Measurements from ENCODE around the gene DLX4.

The DLX4 gene

DNA sequence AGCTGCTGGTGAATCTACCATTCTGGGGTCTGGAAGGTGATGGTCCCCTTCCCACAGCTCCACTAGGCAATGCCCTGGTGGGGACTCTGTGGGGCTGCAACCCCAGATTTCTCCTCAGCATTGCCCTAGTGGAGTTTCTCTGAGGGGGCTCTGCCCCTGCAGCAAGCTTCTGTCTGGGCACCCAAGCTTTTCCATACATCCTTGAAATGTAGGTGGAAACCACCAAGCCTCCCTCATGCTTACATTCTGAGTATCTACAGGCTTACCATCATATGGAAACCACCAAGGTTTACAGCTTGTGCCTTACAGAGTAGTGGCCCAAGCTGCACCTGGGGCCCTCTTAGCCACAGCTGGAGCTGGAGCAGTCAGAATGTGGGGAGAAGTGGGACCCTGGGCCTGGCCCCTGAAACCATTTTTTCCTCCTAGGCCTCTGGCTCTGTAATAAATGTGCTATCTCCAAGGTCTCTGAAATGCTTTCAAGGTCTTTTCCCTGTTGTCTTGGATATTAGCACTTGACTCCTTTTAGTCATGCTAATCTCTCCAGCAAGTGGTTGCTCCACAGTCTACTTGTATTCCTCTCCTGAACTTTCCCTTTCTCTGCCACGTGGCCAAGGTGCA, 45.6 kb downstream of the DLX4 start:
- no peak for DNase-seq (ENCODE audit: low spot score)

DNA sequence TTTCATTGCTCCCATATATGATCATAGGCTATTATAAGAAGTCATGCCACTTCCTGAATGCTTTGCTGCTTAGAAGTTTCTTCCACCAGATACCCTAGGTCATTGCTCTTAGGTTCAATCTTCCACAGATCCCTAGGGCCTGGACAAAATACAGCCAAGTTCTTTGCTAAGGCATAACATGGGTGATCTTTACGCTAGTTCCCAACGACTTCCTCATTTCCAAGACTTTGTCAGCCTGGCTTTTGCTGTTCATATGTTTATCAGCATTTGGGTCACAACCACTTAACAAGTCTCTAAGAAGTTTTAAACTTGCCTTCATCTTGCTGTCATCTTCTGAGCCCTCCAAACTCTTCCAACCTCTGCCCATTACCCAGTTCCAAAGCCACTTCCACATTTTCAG, 46.2 kb downstream of the DLX4 start:
- no peak for DNase-seq (ENCODE audit: low spot score)

DNA sequence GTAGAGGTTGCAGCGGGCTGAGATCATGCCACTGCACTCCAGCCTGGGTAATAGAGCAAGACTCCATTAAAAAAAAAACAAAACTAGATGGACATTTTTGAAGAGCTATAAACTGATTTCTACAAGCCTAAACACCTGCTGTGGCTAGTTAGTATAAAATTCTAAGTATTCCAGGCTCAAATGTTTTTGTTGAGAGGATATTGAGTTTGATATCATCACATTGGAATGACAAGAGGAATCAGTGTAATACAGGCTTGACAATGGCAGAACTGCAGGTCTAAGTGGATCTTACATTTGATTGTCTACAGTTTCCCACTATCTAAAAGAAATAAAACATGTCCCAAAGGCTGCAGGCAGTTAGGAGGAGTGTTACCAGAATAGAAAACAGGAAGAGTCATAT, 49.9 kb downstream of the DLX4 start:
- no peak for DNase-seq (ENCODE audit: low spot score)

DNA sequence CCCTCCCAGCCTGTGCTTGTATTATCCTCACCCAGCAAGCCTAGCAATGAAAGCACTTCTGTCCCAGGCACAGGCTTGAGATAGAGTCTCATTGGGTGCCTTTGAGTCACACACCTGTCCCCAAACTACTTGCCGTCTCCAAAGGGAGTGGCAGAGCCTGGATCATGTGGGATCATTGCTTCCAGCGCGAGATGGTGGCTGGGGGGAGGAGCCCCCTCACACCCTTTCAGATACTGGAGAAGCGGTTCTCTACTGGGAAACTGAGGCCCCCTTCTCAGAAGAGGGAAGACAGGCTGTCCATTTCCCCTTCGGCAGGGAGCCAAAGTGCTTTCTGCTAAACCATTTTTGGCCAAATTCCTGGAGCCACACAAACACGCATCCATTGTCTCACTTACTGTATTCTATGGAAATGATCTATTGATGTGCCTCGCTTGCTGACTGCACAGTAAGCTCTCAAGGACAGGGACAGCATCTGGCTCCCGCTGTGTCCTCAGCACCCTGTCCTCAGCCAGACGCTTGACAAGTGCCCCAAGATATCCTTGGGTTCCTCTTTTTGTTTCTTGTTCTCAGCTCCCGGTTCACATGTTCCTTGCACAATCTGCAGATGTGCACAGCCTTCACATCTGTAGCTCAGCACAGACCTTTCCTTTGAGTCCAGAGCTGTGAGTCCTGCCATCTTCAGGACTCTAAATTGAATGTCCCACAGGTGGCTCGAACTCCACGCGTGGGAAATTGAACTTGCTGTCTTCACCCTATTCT, 52.0 kb downstream of the DLX4 start:
- DNase-seq (ENCODE audit: low spot score): no peak

DNA sequence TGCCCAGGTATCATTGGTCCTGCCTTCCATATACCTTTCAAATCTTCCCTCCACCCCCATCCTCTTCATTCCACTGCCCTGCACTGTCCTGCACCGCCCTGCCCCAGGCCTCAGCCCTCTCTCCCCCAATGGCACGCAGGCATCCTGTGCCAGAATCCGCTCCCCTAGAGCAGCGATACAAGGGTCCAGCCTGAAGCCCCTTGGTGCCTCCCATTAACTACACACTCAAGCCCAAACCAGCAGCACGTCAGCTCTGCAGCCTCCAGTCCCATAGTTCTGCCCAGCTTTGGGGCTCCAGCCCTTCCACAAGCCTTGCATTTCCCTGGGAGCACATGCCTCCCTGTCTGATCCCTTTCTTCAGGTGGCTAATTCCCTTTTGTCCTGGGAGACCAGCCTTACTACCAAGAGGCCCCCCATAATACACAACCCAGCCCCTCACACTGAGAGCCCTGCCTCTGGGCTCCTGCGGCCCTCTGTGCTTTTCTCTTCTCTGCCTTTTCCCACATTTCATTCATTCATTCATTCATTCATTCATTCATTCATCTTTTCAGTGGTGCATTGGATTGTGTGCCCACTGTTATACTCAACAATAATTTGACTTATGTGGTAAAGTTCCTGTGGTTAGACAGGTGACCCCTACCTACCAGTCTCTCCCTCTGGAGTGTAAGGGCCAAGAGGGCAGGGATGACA, 52.8 kb downstream of the DLX4 start:
- DNase-seq (ENCODE audit: low spot score): no peak

DNA sequence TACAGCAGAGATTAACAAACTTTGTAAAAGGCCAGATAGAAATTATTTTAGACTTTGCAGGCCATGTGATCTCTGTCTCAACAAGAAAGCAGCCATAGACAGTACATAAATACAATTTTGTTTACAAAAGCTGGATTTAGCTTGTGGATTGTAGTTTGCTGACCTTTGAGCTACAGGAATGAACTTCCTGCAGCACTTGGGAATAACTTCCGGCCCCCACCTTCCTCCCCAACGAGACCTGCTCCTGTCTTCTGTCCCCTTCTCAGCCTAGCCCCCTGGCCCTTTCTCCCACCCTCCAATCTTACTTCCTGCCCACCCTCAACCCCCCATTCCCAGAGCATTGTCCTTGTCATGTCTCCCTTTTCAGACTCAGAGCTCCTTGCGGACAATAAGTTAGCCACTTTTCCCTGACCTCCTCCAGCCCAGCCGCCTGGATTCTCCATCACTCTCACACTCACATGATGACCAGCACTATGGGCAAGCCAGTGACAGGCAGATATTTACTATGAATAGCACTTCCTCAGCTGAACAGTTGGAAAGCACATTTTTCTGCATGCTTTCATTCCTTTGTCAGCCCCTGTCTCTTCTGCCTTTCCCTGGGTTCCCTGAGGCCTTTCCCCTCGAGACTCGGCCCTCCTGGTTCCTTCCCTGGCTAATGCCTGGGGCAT, 53.6 kb downstream of the DLX4 start:
- DNase-seq (ENCODE audit: low spot score): no peak

DNA sequence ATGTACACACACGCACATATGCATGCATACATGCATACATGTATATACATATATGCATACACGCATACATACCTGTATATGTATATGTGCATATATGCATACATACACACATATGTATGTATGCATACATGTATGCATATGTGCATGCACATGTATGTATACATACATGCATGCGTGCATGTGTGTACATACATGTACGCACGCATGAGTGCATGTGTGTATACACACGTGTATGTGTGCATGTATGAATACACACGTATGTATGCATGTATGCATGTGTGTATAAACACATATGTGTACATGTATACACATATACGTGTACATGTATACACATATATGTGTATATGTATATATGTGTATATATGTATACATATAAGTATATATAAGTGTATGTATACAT, 54.5 kb downstream of the DLX4 start:
- DNase-seq (ENCODE audit: low spot score): no peak

All from kidney capillary endothelial cell (primary cell).